ENCODE data around the gene CCR6. TPM values are rescaled to one million over a fixed set of nuclear protein-coding genes. Genes with fewer than 3 reads are reported as not detected.

CCR6 gene
- total RNA-seq, 3 donors from 2014 or later = 1.7 to 8.8 (median 5.1) TPM

DNA sequence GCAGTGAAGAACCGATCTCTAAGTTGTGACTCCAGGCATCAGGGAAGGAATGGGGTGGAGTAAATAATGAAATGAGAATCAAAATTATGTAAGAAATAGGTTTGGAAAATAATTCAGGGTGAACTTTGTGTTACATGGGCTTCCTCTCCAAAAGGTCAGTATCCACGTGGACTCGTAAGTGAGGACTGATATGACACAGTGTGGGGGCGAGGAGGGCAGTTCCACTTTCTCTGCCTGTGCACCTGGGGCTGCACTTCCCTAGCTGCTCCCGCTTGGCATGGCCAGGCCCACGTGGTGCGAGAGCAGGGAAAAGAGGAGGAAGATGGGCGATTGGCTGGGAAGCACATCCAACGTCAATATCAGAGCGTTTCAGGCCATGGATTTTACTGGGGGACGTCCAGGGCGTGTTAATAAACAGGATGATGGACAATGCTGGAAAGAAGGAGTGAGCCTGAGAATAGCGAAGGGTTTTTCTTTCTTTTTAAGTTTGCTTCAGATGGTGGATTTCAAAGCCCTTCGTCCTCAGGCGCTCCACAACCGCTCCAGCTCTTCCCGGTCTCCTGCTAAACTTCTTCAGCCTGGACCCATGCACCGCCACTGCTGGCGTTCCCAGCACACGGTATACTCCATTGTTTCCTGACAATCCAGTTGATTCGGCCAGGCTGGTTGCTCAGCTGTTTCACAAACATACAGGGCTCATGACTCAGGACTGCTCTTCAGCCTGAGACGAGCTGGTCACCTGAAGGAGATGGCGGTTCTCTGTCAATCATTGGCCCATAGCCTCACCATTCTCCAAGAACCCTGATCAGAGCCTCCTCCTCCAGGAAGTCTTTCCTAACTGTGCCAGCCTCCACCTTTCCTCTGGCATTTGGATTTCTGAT is 11.8 kb downstream of the CCR6 start:
- Mint-ChIP-seq H3K9me3 (no peaks in the 10 kb centered on the region), H3K4me1 (ENCODE audit: low read depth) (peaks cover 40% of the 10 kb centered on the region), H3K27me3 (ENCODE audit: low read depth) (no peaks in the 10 kb centered on the region), H3K4me3 (no peak overlapping the region), H3K36me3 (ENCODE audit: insufficient read depth) (peaks cover 11% of the 10 kb centered on the region)
- ATAC-seq (no peak), DNase-seq (no peak)

- Mint-ChIP-seq H3K9me3 (no peaks in the 10 kb centered on the region), H3K36me3 (ENCODE audit: insufficient read depth) (peaks cover 11% of the 10 kb centered on the region), H3K4me1 (ENCODE audit: low read depth) (peaks cover 38% of the 10 kb centered on the region), H3K27me3 (ENCODE audit: low read depth) (no peaks in the 10 kb centered on the region), H3K4me3 (no peak overlapping the region)
- DNase-seq (no peak), ATAC-seq (no peak)
These were observed 13.5 kb downstream of the CCR6 start for GRCh38 chr6:167136376-167136775.

- peaks cover 37% of the 10 kb centered on the region for H3K4me1 Mint-ChIP-seq (ENCODE audit: low read depth)
- peaks cover 11% of the 10 kb centered on the region for H3K36me3 Mint-ChIP-seq (ENCODE audit: insufficient read depth)
These were observed 14.2 kb downstream of the CCR6 start for GRCh38 chr6:167137081-167137480.

GRCh38 chr6:167137881-167138280 is 15.0 kb downstream of the CCR6 start:
- Mint-ChIP-seq H3K36me3 (ENCODE audit: insufficient read depth) (peaks cover 11% of the 10 kb centered on the region), H3K9me3 (no peaks in the 10 kb centered on the region), H3K4me1 (ENCODE audit: low read depth) (peaks cover 38% of the 10 kb centered on the region), H3K27me3 (ENCODE audit: low read depth) (no peaks in the 10 kb centered on the region), H3K4me3 (no peak overlapping the region)
- DNase-seq (no peak), ATAC-seq (no peak)

More at GRCh38 chr6:167137081-167137480, 14.2 kb downstream of the CCR6 start:
- no peaks in the 10 kb centered on the region for H3K27me3 Mint-ChIP-seq (ENCODE audit: low read depth)
- DNase-seq (no peak), ATAC-seq (no peak)
- no peak overlapping the region for H3K4me3 Mint-ChIP-seq
- H3K9me3 Mint-ChIP-seq = no peaks in the 10 kb centered on the region

DNA sequence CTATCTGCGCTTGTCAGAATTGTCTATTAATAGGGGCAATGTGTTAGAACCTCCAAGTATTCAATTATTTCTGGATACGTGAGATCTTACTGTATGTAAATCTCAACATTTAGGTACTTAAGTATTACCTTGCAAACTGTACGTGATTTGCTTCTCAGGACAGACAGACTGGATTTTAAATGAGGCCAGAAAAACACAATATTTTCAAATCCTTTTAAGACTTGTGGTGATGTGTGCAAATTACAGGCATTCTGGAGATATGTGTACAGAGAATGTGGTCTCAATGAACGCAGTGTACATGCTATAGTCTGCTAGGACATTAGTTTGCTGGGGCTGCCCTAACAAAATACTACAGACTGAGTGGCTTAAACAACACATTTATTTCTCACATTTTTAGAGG is 16.9 kb downstream of the CCR6 start:
- DNase-seq (no peak), ATAC-seq (no peak)
- Mint-ChIP-seq H3K4me3 (no peak overlapping the region), H3K27me3 (ENCODE audit: low read depth) (peaks cover 5% of the 10 kb centered on the region), H3K36me3 (ENCODE audit: insufficient read depth) (peaks cover 9% of the 10 kb centered on the region), H3K4me1 (ENCODE audit: low read depth) (peaks cover 38% of the 10 kb centered on the region), H3K9me3 (no peaks in the 10 kb centered on the region)

DNA sequence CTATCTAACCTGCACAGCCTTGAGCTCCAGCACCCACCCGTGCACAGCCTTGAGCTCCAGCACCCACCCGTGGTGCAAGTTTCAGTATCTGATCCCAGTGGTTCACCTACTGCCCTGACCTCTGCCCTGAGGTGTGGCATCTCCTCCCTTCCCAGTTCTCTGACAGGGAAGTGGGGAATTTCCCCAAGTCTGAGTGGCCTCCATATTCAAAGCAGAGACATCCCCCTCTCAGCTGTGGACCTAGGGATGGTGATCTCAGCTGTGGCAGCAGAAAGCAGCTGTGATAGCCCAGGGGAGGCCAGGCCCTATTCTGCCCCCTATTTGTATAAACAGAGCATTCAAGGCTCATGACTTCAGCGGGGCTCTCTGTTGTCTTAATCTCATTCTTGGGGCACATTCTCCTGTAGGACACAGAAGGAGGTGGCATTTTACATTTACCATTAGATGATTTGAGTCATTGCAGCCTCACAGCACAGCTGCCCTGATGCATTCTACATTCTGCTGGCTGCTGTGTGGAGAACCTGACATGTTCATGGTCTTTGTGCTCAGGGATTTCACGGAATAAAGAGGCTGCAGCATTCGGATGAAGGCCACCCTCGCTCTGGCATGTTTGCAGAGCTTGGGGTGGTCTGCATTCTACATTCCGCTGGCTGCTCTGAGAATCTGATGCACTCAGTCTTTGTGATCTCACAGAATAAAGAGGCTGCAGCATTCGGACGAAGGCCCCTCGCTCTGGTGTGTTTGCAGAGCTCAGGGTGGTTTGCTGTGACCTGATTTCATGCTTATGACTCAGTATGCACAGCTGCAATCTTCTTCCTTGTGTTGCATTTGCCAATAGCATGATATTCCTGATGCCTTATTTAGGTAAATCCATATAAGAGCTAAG is 17.9 kb downstream of the CCR6 start:
- Mint-ChIP-seq H3K4me1 (ENCODE audit: low read depth) (peaks cover 37% of the 10 kb centered on the region), H3K4me3 (no peak overlapping the region), H3K27me3 (ENCODE audit: low read depth) (peaks cover 5% of the 10 kb centered on the region), H3K9me3 (no peaks in the 10 kb centered on the region), H3K36me3 (ENCODE audit: insufficient read depth) (peaks cover 7% of the 10 kb centered on the region)
- ATAC-seq (no peak), DNase-seq (no peak)

DNA sequence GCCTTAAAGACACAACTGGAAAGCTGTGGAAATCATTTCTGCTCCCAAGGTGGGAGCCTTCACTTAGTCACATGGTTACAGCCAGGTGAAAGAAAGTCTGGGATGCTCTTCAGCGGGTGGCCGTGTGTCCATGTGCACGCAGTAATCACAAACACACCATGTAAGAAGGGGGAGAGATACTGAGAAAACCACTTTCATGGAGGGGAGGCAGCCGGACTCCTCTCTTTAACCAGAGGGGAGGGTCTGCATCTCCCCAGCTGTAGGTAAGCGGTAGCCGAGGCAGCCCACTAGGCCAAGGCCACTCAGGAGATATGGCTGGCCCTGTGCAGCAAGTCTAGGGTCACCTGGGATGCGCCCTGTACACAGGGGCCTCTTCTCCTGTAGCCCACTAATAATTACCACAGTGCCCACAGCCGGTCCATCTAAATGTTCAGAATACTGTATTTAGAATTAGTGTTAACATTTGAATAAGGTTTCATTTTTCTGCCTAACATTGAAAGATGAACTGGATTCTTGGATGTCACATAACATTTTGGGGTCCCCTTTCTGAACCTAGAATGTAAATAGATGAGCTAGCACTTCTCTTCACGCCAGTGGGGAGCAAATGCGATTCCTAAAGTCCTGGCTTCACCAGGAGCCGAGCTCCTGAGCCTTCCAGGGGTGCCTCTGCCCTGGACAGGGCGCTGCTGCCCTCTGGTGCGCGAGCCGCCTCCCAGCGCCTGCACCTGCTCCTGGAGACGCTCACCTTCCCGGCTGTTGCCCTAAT is 19.0 kb downstream of the CCR6 start:
- Mint-ChIP-seq H3K4me3 (no peak overlapping the region), H3K9me3 (no peaks in the 10 kb centered on the region), H3K36me3 (ENCODE audit: insufficient read depth) (peaks cover 2% of the 10 kb centered on the region), H3K27me3 (ENCODE audit: low read depth) (peaks cover 6% of the 10 kb centered on the region), H3K4me1 (ENCODE audit: low read depth) (peaks cover 33% of the 10 kb centered on the region)
- DNase-seq (peak; percentile 52), ATAC-seq (peak; percentile 77 to 86)

DNA sequence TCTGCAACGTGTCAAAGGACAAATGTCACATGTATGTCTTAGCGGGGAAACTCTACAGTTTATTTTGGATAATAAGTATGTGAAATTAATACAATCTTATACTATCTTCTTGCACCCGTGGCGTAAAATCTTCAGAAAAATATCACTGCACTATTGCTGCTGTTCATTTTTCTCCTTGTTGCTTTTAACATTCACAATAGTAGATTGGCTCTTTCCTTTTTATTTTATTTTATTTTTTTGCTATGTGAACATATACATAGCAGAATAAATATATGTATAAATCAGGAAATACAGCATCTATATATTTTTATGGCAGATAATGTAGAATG is 19.5 kb downstream of the CCR6 start:
- Mint-ChIP-seq H3K27me3 (ENCODE audit: low read depth) (peaks cover 6% of the 10 kb centered on the region), H3K4me3 (no peak overlapping the region), H3K4me1 (ENCODE audit: low read depth) (peaks cover 28% of the 10 kb centered on the region), H3K9me3 (no peaks in the 10 kb centered on the region), H3K36me3 (ENCODE audit: insufficient read depth) (no peaks in the 10 kb centered on the region)
- ATAC-seq (no peak), DNase-seq (no peak)

- no peak overlapping the region for H3K4me3 Mint-ChIP-seq
These were observed 20.1 kb downstream of the CCR6 start for GRCh38 chr6:167143041-167143440.

GRCh38 chr6:167145461-167145860 is 22.6 kb downstream of the CCR6 start:
- ATAC-seq = no peak
- H3K9me3 Mint-ChIP-seq = no peaks in the 10 kb centered on the region
- no peak overlapping the region for H3K4me3 Mint-ChIP-seq
- H3K27me3 Mint-ChIP-seq (ENCODE audit: low read depth) = peaks cover 6% of the 10 kb centered on the region
- peaks cover 17% of the 10 kb centered on the region for H3K4me1 Mint-ChIP-seq (ENCODE audit: low read depth)
- DNase-seq = no peak
- H3K36me3 Mint-ChIP-seq (ENCODE audit: insufficient read depth) = no peaks in the 10 kb centered on the region

More at GRCh38 chr6:167143041-167143440, 20.1 kb downstream of the CCR6 start:
- no peak for ATAC-seq
- H3K36me3 Mint-ChIP-seq (ENCODE audit: insufficient read depth) = no peaks in the 10 kb centered on the region
- no peak for DNase-seq
- H3K4me1 Mint-ChIP-seq (ENCODE audit: low read depth) = peaks cover 21% of the 10 kb centered on the region
- H3K9me3 Mint-ChIP-seq = no peaks in the 10 kb centered on the region
- peaks cover 6% of the 10 kb centered on the region for H3K27me3 Mint-ChIP-seq (ENCODE audit: low read depth)

- no peak for DNase-seq
- H3K36me3 Mint-ChIP-seq (ENCODE audit: insufficient read depth) = no peaks in the 10 kb centered on the region
- H3K9me3 Mint-ChIP-seq = no peaks in the 10 kb centered on the region
- ATAC-seq = no peak
- peaks cover 6% of the 10 kb centered on the region for H3K27me3 Mint-ChIP-seq (ENCODE audit: low read depth)
- no peak overlapping the region for H3K4me3 Mint-ChIP-seq
- H3K4me1 Mint-ChIP-seq (ENCODE audit: low read depth) = peaks cover 15% of the 10 kb centered on the region
These were observed 23.2 kb downstream of the CCR6 start for GRCh38 chr6:167146135-167146534.

- Mint-ChIP-seq H3K36me3 (ENCODE audit: insufficient read depth) (no peaks in the 10 kb centered on the region), H3K27me3 (ENCODE audit: low read depth) (peaks cover 6% of the 10 kb centered on the region), H3K9me3 (no peaks in the 10 kb centered on the region), H3K4me1 (ENCODE audit: low read depth) (peaks cover 12% of the 10 kb centered on the region), H3K4me3 (no peak overlapping the region)
- DNase-seq (no peak), ATAC-seq (no peak)
These were observed 24.1 kb downstream of the CCR6 start for GRCh38 chr6:167146977-167147376.

DNA sequence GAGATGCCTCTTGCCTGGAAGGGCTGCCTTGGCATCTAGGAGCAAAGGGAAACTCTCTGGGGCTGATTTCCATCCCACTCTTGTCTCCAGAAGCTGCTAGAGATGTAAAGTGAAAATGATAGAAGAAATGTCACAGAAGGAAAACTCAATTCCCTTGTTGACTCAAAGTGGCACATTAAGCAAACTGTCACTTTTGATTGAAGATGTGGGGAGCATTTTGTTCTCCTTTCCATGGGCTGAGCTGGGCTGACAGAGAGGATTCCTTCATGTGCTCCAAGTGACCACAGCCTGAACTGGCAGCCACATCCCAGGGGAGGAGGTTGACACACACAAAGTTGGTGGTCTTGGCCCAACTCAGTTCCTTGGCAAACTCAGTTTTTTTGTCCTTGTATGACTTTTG is 25.1 kb downstream of the CCR6 start:
- Mint-ChIP-seq H3K4me1 (ENCODE audit: low read depth) (peaks cover 13% of the 10 kb centered on the region), H3K4me3 (no peak overlapping the region), H3K9me3 (no peaks in the 10 kb centered on the region), H3K36me3 (ENCODE audit: insufficient read depth) (no peaks in the 10 kb centered on the region), H3K27me3 (ENCODE audit: low read depth) (peaks cover 6% of the 10 kb centered on the region)
- no peak for ATAC-seq
- DNase-seq = no peak

- H3K27me3 Mint-ChIP-seq (ENCODE audit: low read depth) = peaks cover 6% of the 10 kb centered on the region
These were observed 26.1 kb downstream of the CCR6 start for GRCh38 chr6:167148997-167149396.

More at GRCh38 chr6:167148997-167149396, 26.1 kb downstream of the CCR6 start:
- H3K4me3 Mint-ChIP-seq = no peak overlapping the region
- no peaks in the 10 kb centered on the region for H3K9me3 Mint-ChIP-seq
- no peaks in the 10 kb centered on the region for H3K36me3 Mint-ChIP-seq (ENCODE audit: insufficient read depth)
- ATAC-seq (no peak), DNase-seq (no peak)
- peaks cover 20% of the 10 kb centered on the region for H3K4me1 Mint-ChIP-seq (ENCODE audit: low read depth)
